Glomerular visceral epithelial cell (primary cell): ENCODE data around the gene CPNE7.

Experiments
- DNase-seq: peaks from one replicate; pipeline ENCODE4 v3.0.0-alpha.2; 2016; ENCODE audit errors: extremely low spot score

The CPNE7 gene

GRCh38 chr16:89575247-89576152, at the start of gene CPNE7:
CPNE7 (plus strand) TSS chr16:89575758; CDS start chr16:89575898, 140 bp downstream.
- no peak for DNase-seq

- no peak for DNase-seq
These were observed 46.5 kb upstream of the CPNE7 start for GRCh38 chr16:89529097-89529496.

GRCh38 chr16:89530401-89531381, 44.9 kb upstream of the CPNE7 start:
- DNase-seq, result no peak

GRCh38 chr16:89531821-89532526, 43.6 kb upstream of the CPNE7 start:
- no peak for DNase-seq

- DNase-seq, result no peak
These were observed 41.3 kb upstream of the CPNE7 start for GRCh38 chr16:89534252-89534756.

GRCh38 chr16:89536371-89536770, 39.2 kb upstream of the CPNE7 start:
- no peak for DNase-seq

GRCh38 chr16:89536886-89537548, 38.5 kb upstream of the CPNE7 start:
- no peak for DNase-seq

GRCh38 chr16:89537549-89537925, 38.0 kb upstream of the CPNE7 start:
- DNase-seq, result no peak

GRCh38 chr16:89538286-89538685, 37.3 kb upstream of the CPNE7 start:
- no peak for DNase-seq

GRCh38 chr16:89540557-89540956, 35.0 kb upstream of the CPNE7 start:
- no peak for DNase-seq

- no peak for DNase-seq
These were observed 33.8 kb upstream of the CPNE7 start for GRCh38 chr16:89541792-89542191.

- no peak for DNase-seq
These were observed 31.4 kb upstream of the CPNE7 start for GRCh38 chr16:89544113-89544512.

GRCh38 chr16:89544713-89545043, 30.9 kb upstream of the CPNE7 start:
- no peak for DNase-seq

GRCh38 chr16:89545044-89545830, 30.3 kb upstream of the CPNE7 start:
- DNase-seq, result no peak

- DNase-seq, result no peak
These were observed 29.6 kb upstream of the CPNE7 start for GRCh38 chr16:89545831-89546574.

GRCh38 chr16:89546781-89547180, 28.8 kb upstream of the CPNE7 start:
- DNase-seq, result no peak

GRCh38 chr16:89547291-89547690, 28.3 kb upstream of the CPNE7 start:
- no peak for DNase-seq

GRCh38 chr16:89547860-89548259, 27.7 kb upstream of the CPNE7 start:
- DNase-seq, result no peak

GRCh38 chr16:89548344-89549006, 27.1 kb upstream of the CPNE7 start:
- DNase-seq, result no peak
